ENCODE data around the gene FAM219B. TPM values are rescaled to one million over a fixed set of nuclear protein-coding genes. Genes with fewer than 3 reads are reported as not detected.
"Not testable (repeated sequence)": the region's sequence is repeated elsewhere in the genome, so short reads cannot be mapped to it uniquely, and the experiment has no call there.

Gene FAM219B
- total and polyA plus RNA-seq, 2 of the 8 experiments (the other 6 are each of a cell fraction or from before 2014, with no cell fraction given), result 57.1 to 66.6 TPM

- not testable (repeated sequence) for H3K79me1 ChIP-seq (ENCODE audit: low read depth, low read length); FAIRE-seq; H4K20me1 ChIP-seq (replicated peaks in 1 of 2; ENCODE audit: control insufficient read depth in 1 of 2, insufficient read depth in 2 of 2, low read length in 2 of 2); H2AFZ ChIP-seq (ENCODE audit: low read length); H3K27ac ChIP-seq (ENCODE audit: low read depth, low read length); H4K91ac ChIP-seq (replicated peaks; ENCODE audit: insufficient read length, low read length); H3K4me2 ChIP-seq (ENCODE audit: insufficient read depth in 1 of 2, low read depth in 2 of 2, low read length in 2 of 2); H3K4ac ChIP-seq (replicated peaks; ENCODE audit: insufficient read length, low read depth, low read length); H2BK12ac ChIP-seq (ENCODE audit: low read depth, low read length); DNase-seq (ENCODE audit: low read depth in 1 of 2, low spot score in 2 of 2); H3K79me2 ChIP-seq (ENCODE audit: control insufficient read depth in 1 of 2, insufficient read depth in 2 of 2, low read length in 2 of 2); H3K27me3 ChIP-seq (replicated peaks in 1 of 4; ENCODE audit: control insufficient read depth in 3 of 4, extremely low read depth in 1 of 4, insufficient read depth in 3 of 4, low read length in 3 of 4); H4K8ac ChIP-seq (ENCODE audit: extremely low read depth, insufficient read depth, low read length); H2BK15ac ChIP-seq (ENCODE audit: low read length); H3K56ac ChIP-seq (replicated peaks; ENCODE audit: insufficient read length, low read depth, low read length); H2BK120ac ChIP-seq (replicated peaks; ENCODE audit: low read depth, low read length); H2BK5ac ChIP-seq (ENCODE audit: low read depth, low read length); H3K4me3 ChIP-seq (ENCODE audit: extremely low read depth in 1 of 4, insufficient read depth in 2 of 4, low read depth in 3 of 4, low read length in 4 of 4); H2AK5ac ChIP-seq (ENCODE audit: low read depth, low read length); H3K4me1 ChIP-seq (replicated peaks in 1 of 4; ENCODE audit: control insufficient read depth in 3 of 4, insufficient read depth in 4 of 4, low read length in 3 of 4); H3K14ac ChIP-seq (ENCODE audit: insufficient read length); H3K9ac ChIP-seq (replicated peaks in 1 of 4; ENCODE audit: extremely low read depth in 1 of 4, low read depth in 3 of 4, low read length in 3 of 4); H3K9me3 ChIP-seq (ENCODE audit: insufficient read depth in 2 of 2, low read depth in 1 of 2, low read length in 1 of 2); H3K18ac ChIP-seq (ENCODE audit: extremely low read depth, low read length); H3K23me2 ChIP-seq (ENCODE audit: low read depth, low read length); H2BK20ac ChIP-seq (ENCODE audit: low read length); H3K23ac ChIP-seq (ENCODE audit: insufficient read length); H4K5ac ChIP-seq (ENCODE audit: insufficient read length, low read depth, low read length)
- 94% methylated on average over 8 of the region's 8 CpGs; no CpG with 5 or more reads in 1 of the 2 experiments for WGBS, 2 experiments (ENCODE audit: extremely low coverage in 1 of 2, insufficient coverage in 1 of 2, insufficient read length in 1 of 2, insufficient replicate concordance in 2 of 2, low coverage in 1 of 2, low lambda C conversion rate in 2 of 2, missing lambda C conversion rate in 1 of 2)
- ChIA-PET CTCF (ENCODE audit: partially characterized antibody) (interaction anchor here (0.6 to 1.3 kb wide), 4 partner anchors 12 to 114 kb away, joined by 3 to 6 read pairs (median 3); no protein-coding TSS in a partner anchor), POLR2A (ENCODE audit: partially characterized antibody) (interaction anchor here (0.7 to 10.9 kb wide), 4 partner anchors 8 to 60 kb away, joined by 3 to 84 read pairs (median 5); partner anchors contain the start of gene COX5A)
- peaks cover 8 to 47% (median 26%) of the 10 kb centered on the region in 4 experiments for H3K36me3 ChIP-seq (ENCODE audit: control insufficient read depth in 2 of 4, insufficient read depth in 4 of 4, low read length in 3 of 4)
These were observed 7.1 kb upstream of the FAM219B start for GRCh38 chr15:74913799-74914198.

All from H1 (cell line).